Measurements from ENCODE around the gene PRORP.
"Not testable (repeated sequence)": the region's sequence is repeated elsewhere in the genome, so short reads cannot be mapped to it uniquely, and the experiment has no call there.

The PRORP gene

DNA sequence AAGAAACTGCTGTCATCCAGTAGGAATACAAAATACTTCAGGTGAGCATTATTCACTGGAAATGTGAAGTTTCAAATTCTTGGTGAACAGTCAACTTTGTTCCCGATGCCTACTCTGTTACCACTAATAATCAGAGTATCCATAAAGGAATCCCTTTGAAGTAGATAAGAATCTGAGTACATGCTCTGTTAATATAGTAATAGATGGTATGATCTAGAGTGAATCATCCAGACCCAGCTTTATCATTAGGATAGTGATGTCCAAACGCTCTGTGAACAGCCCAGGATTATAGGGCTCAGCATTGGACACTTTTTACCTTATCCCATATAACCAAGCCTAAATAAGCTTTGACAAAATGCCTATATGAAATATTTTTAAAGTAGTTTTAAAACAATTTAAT is 33.8 kb upstream of the PRORP start:
- in situ Hi-C loops (cut with HindIII; ENCODE audit: low sequenced_read_pairs) = no loop called here
- TF ChIP-seq, protein P1, sequence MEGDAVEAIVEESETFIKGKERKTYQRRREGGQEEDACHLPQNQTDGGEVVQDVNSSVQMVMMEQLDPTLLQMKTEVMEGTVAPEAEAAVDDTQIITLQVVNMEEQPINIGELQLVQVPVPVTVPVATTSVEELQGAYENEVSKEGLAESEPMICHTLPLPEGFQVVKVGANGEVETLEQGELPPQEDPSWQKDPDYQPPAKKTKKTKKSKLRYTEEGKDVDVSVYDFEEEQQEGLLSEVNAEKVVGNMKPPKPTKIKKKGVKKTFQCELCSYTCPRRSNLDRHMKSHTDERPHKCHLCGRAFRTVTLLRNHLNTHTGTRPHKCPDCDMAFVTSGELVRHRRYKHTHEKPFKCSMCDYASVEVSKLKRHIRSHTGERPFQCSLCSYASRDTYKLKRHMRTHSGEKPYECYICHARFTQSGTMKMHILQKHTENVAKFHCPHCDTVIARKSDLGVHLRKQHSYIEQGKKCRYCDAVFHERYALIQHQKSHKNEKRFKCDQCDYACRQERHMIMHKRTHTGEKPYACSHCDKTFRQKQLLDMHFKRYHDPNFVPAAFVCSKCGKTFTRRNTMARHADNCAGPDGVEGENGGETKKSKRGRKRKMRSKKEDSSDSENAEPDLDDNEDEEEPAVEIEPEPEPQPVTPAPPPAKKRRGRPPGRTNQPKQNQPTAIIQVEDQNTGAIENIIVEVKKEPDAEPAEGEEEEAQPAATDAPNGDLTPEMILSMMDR (IDR thresholded peaks at IDR 0.05; ENCODE audit: low read depth, low read length) = no peak
- H3K4me3 ChIP-seq (ENCODE audit: low read depth, low read length) = no peak overlapping the region
- DNase-seq (ENCODE audit: low read depth, low spot score) = no peak

DNA sequence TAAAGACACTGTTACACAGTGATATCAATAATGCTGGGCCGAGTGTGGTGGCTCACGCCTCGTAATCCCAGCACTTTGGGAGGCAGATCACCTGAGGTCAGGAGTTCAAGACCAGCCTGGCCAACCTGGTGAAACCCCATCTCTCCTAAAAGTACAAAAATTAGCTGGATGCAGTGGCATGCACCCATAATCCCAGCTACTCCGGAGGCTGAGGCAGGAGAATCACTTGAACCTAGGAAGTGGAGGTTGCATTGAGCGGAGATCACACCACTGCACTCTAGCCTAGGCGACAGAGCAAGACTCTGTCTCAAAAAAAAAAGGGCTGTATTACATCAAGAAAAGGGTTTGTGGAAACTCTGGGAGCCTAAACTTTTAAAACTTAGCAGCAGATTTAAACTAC is 27.7 kb upstream of the PRORP start:
- in situ Hi-C loops (cut with HindIII; ENCODE audit: low sequenced_read_pairs); DNase-seq (ENCODE audit: low read depth, low spot score); H3K4me3 ChIP-seq (ENCODE audit: low read depth, low read length): not testable (repeated sequence)

DNA sequence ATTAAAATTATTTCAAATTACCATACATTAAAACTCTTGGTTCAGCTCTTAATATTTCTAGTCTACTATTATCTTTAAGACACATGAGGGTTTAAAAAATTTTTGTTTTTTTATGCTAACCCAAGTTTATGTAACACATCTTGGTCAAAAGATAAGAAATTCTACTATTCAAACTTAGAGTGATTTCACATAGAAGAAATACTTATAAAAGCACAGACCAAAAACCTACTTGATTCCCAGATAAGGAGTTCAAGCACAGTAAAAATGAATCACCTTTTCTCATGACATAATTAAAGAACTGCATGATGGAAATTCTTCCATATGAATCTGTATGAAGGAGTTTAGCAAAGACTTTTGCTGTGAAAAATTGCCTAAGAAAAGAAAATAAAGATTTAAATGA is 14.5 kb upstream of the PRORP start:
- H3K4me3 ChIP-seq (ENCODE audit: low read depth, low read length) = no peak overlapping the region
- TF ChIP-seq, protein P1 (IDR thresholded peaks at IDR 0.05; ENCODE audit: low read depth, low read length) = no peak
- DNase-seq (ENCODE audit: low read depth, low spot score) = no peak
- in situ Hi-C loops (cut with HindIII; ENCODE audit: low sequenced_read_pairs) = no loop called here

DNA sequence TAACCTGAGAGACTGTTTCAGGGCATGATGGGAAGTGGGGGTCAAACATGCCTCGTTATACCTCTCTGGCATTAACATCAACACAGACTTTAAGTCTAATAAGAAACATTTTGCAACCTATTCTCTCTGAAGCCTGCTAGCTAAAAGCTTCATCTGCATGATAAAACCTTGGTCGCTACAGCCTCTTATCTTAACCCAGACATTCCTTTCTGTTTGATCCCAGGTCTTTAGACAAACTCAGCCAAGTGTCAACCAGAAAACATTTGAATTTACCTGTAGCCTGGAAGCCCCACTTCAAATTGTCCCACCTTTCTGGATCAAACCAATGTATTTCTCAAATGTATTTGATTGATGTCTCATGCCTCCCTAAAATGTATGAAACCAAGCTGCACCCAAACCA is 9.7 kb upstream of the PRORP start:
- in situ Hi-C loops (cut with HindIII; ENCODE audit: low sequenced_read_pairs) = no loop called here
- TF ChIP-seq, protein P1 (IDR thresholded peaks at IDR 0.05; ENCODE audit: low read depth, low read length) = no peak
- DNase-seq (ENCODE audit: low read depth, low spot score) = no peak
- H3K4me3 ChIP-seq (ENCODE audit: low read depth, low read length) = no peak overlapping the region

DNA sequence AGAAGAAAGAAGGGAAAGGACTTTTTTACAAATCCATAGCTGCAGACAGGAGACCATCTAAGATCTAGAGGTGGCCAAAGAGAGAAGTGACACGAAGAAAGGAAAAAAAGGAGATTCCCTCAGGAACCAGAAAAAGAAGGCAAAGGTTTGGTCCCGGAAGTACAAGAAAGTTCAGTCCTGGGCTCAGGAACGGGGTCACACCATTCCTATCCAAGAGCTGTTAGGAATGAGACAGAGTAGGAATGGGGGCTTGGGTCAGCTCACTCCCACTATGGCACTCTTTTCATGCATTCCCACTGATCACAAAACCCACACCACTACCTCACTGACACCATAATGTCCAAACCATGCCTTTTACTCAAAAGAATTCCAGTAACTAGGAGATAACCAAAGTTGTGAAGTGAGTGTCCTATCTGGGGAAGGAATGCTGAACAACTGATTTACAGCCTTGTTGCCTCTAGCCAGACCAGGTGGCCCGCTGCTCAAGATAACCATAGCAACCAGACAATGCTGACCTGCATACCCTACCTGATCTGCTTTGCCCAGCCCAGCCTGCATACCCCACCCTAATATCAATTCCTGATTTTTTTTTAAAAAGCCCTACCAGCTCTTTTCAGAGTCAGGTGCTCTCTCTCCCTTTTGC is 8.9 kb upstream of the PRORP start:
- TF ChIP-seq, protein P1 (IDR thresholded peaks at IDR 0.05; ENCODE audit: low read depth, low read length) = no peak
- H3K4me3 ChIP-seq (ENCODE audit: low read depth, low read length) = no peak overlapping the region

DNA sequence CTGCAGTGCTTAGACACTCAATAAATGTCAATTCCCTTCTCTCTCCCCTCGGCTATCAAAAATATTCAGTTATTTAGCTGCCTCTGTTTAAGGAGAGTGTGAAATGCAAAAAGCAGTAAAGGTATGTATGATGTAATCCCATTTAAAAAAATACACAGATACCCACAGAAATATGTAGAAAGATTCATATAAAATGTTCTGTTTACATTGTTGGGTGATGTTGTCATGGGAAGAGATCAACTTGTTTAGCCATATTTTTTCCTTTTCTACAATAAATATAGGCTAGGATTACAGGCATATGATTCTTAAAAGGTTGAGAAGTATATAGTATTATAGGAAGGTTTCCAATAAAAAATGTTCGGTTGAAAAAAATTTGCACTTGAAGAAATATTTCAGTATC is 8.3 kb upstream of the PRORP start:
- peak; percentile 33 for DNase-seq (ENCODE audit: low read depth, low spot score)
- H3K4me3 ChIP-seq (ENCODE audit: low read depth, low read length) = no peak overlapping the region
- in situ Hi-C loops (cut with HindIII; ENCODE audit: low sequenced_read_pairs) = no loop called here
- TF ChIP-seq, protein P1 (IDR thresholded peaks at IDR 0.05; ENCODE audit: low read depth, low read length) = no peak

More for the DNA sequence above, 8.9 kb upstream of the PRORP start:
- in situ Hi-C loops (cut with HindIII; ENCODE audit: low sequenced_read_pairs) = no loop called here
- no peak for DNase-seq (ENCODE audit: low read depth, low spot score)

DNA sequence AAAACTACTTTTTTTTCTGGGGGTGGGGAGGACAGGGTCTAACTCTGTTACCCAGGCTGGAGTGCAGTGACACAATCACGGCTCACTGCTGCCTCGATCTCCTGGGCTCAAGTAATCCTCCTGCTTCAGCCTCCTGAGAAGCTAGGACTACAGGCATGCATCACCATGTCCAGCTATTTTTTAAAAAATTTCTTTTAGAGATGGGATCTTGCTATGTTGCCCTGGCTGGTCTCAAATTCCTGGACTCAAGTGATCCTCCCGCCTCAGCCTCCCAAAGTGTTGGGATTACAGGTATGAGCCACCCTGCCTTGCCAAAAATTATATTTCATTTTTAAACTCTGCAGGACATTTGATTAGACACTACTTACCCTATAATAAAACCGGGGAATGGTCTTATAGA is 6.1 kb upstream of the PRORP start:
- in situ Hi-C loops (cut with HindIII; ENCODE audit: low sequenced_read_pairs) = no loop called here
- H3K4me3 ChIP-seq (ENCODE audit: low read depth, low read length) = no peak overlapping the region
- TF ChIP-seq, protein P1 (IDR thresholded peaks at IDR 0.05; ENCODE audit: low read depth, low read length) = no peak
- no peak for DNase-seq (ENCODE audit: low read depth, low spot score)

Measured in astrocyte of the spinal cord (primary cell).